ENCODE measurements around the gene BANP.

BANP gene

DNA sequence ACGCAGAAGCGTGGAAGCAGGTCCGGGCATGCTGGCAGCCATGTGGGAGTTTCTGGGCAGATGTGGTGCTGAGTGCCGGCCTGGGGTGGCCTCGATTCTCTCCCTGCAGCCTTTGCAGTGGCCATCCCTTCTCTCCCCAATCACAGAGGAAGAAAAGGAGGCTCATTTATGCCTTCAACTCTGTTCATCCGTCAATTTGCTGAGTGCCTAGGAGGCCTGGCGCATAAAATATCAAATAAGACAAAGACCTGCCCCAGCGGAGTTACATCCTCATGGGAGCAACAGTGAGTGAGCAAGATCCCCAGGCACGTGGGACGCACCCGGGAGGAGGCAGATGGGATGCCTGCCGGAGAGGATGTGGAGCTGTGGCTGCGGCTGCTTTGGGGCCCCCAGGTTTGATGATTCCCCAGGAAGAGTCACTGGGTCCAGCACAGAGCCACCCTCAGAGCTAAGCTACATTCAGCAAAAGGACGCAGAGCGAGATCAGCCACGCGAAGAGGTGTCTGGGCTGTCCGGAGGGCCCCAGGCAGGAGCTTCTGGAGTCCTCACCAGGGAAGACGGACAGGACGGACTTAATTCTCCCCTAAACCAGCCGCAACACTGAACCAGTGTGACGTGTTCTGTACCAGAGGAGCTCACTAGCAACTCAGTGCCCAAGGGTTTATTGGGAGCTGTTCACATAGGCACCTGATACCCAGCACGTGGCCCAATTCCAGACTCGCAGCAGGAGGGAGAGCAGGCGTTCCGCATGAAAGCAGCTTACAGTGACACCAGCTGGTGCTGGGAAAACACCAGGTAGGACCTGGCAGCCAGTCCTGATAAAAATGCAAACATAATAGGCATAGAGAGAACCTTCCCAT lies 26.2 kb upstream of the BANP start:
- H3K27me3 ChIP-seq (ENCODE audit: insufficient read depth, low read length, poor library complexity): no peaks in the 10 kb centered on the region
- no peak overlapping the region for H4K8ac ChIP-seq (ENCODE audit: low read depth, low read length)
- H3K56ac ChIP-seq (ENCODE audit: low read length): no peak overlapping the region
- H3K4me1 ChIP-seq (ENCODE audit: control insufficient read depth, low read depth, low read length): no peaks in the 10 kb centered on the region
- no peaks in the 10 kb centered on the region for H3K36me3 ChIP-seq (ENCODE audit: control insufficient read depth, insufficient read depth, low read length)
- no peak overlapping the region for H3K4ac ChIP-seq (ENCODE audit: low read depth, low read length)
- H3K23ac ChIP-seq (ENCODE audit: low read length): no peak overlapping the region
- no peak overlapping the region for H2BK120ac ChIP-seq (ENCODE audit: low read depth, low read length)
- no CpG with 5 or more reads among the region's 26 CpGs for WGBS (ENCODE audit: extremely low coverage, insufficient coverage, low lambda C conversion rate)
- H2BK5ac ChIP-seq (ENCODE audit: low read length): no peak overlapping the region
- no peaks in the 10 kb centered on the region for H3K79me1 ChIP-seq (ENCODE audit: low read length)
- no peak overlapping the region for H4K5ac ChIP-seq (ENCODE audit: low read length)
- no peak overlapping the region for H3K4me2 ChIP-seq (ENCODE audit: low read length)
- no peak overlapping the region for H3K4me3 ChIP-seq (ENCODE audit: low read length)
- no peak overlapping the region for H2AK5ac ChIP-seq (ENCODE audit: low read length)
- H3K79me2 ChIP-seq (ENCODE audit: control insufficient read depth, insufficient read depth, low read length): no peaks in the 10 kb centered on the region
- H3K18ac ChIP-seq (ENCODE audit: low read length): no peak overlapping the region
- H3K9ac ChIP-seq (ENCODE audit: low read length): no peak overlapping the region
- DNase-seq: no peak
- no peak overlapping the region for H2BK15ac ChIP-seq (replicated peaks; ENCODE audit: low read depth)
- H3K27ac ChIP-seq (ENCODE audit: low read depth, low read length): no peak overlapping the region

DNA sequence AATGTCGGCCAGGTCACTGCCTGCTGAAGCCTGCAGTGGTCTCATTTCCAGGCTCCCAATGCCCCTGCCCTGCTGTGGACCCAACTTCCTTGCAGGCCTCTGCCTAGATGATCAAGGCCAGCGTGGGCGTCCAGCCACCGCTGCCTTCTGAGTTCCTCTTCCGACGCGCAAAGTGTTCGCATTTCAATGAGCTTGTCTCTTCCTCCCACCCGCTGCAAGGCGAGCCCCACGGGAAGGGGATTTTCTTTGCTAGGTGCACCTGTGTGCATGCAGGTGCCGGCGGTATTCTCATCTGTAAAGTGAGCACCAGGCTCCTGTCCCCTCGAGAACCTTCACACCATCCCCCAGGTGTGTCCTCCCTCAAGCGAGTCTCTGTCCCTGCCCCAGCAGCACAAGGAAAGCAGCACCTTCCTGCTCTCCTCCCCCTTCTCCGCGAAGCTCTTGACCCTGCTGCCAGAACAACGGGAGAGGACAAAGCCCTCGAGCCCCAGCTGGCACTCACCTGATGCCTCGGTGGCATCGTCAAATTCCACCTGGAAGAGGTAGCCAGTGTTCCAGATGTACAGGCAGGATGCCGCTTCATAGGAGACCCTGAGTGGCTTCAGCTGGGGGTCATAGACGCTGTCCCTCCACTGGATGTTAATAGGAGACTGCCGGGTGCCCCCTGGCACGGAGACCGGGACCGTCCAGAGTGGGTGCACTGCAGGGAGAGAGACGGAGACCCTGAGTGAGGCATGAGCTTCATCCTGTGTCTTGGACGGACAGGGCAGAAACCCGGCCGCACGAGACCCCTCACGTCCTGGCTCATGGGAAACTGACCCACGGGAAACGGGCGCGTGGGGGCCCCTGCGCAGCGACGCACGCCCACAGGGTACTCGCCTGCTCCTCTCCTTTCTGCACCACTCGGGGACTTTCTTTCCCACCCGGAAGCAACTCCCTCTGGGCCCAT lies 24.7 kb upstream of the BANP start:
- no peak for DNase-seq
- no peak overlapping the region for H4K8ac ChIP-seq (ENCODE audit: low read depth, low read length)
- H3K18ac ChIP-seq (ENCODE audit: low read length): no peak overlapping the region
- no peak overlapping the region for H3K4me3 ChIP-seq (ENCODE audit: low read length)
- WGBS (ENCODE audit: extremely low coverage, insufficient coverage, low lambda C conversion rate): no CpG with 5 or more reads among the region's 44 CpGs
- H3K27ac ChIP-seq (ENCODE audit: low read depth, low read length): no peak overlapping the region
- no peaks in the 10 kb centered on the region for H3K79me1 ChIP-seq (ENCODE audit: low read length)
- no peaks in the 10 kb centered on the region for H3K27me3 ChIP-seq (ENCODE audit: insufficient read depth, low read length, poor library complexity)
- H4K5ac ChIP-seq (ENCODE audit: low read length): no peak overlapping the region
- no peaks in the 10 kb centered on the region for H3K36me3 ChIP-seq (ENCODE audit: control insufficient read depth, insufficient read depth, low read length)
- H3K23ac ChIP-seq (ENCODE audit: low read length): no peak overlapping the region
- no peaks in the 10 kb centered on the region for H3K4me1 ChIP-seq (ENCODE audit: control insufficient read depth, low read depth, low read length)
- H2AK5ac ChIP-seq (ENCODE audit: low read length): no peak overlapping the region
- no peak overlapping the region for H2BK5ac ChIP-seq (ENCODE audit: low read length)
- H2BK120ac ChIP-seq (ENCODE audit: low read depth, low read length): no peak overlapping the region
- H3K79me2 ChIP-seq (ENCODE audit: control insufficient read depth, insufficient read depth, low read length): no peaks in the 10 kb centered on the region
- H3K4me2 ChIP-seq (ENCODE audit: low read length): no peak overlapping the region
- H3K9ac ChIP-seq (ENCODE audit: low read length): no peak overlapping the region
- no peak overlapping the region for H3K56ac ChIP-seq (ENCODE audit: low read length)
- H3K4ac ChIP-seq (ENCODE audit: low read depth, low read length): no peak overlapping the region
- no peak overlapping the region for H2BK15ac ChIP-seq (replicated peaks; ENCODE audit: low read depth)

GRCh38 chr16:87927195-87927562 lies 24.1 kb upstream of the BANP start:
- Histone ChIP-seq H2BK5ac (ENCODE audit: low read length) (no peak overlapping the region), H4K8ac (ENCODE audit: low read depth, low read length) (no peak overlapping the region), H3K4me1 (ENCODE audit: control insufficient read depth, low read depth, low read length) (no peaks in the 10 kb centered on the region), H2BK15ac (replicated peaks; ENCODE audit: low read depth) (no peak overlapping the region), H3K4me3 (ENCODE audit: low read length) (no peak overlapping the region), H3K4me2 (ENCODE audit: low read length) (no peak overlapping the region), H2BK120ac (ENCODE audit: low read depth, low read length) (no peak overlapping the region), H3K27ac (ENCODE audit: low read depth, low read length) (no peak overlapping the region), H3K27me3 (ENCODE audit: insufficient read depth, low read length, poor library complexity) (no peaks in the 10 kb centered on the region), H3K4ac (ENCODE audit: low read depth, low read length) (no peak overlapping the region), H3K9ac (ENCODE audit: low read length) (no peak overlapping the region), H3K56ac (ENCODE audit: low read length) (no peak overlapping the region), H3K79me1 (ENCODE audit: low read length) (no peaks in the 10 kb centered on the region), H4K5ac (ENCODE audit: low read length) (no peak overlapping the region), H2AK5ac (ENCODE audit: low read length) (no peak overlapping the region), H3K23ac (ENCODE audit: low read length) (no peak overlapping the region), H3K79me2 (ENCODE audit: control insufficient read depth, insufficient read depth, low read length) (no peaks in the 10 kb centered on the region), H3K36me3 (ENCODE audit: control insufficient read depth, insufficient read depth, low read length) (no peaks in the 10 kb centered on the region), H3K18ac (ENCODE audit: low read length) (no peak overlapping the region)
- peak; percentile 46 for DNase-seq
- no CpG with 5 or more reads among the region's 4 CpGs for WGBS (ENCODE audit: extremely low coverage, insufficient coverage, low lambda C conversion rate)

DNA sequence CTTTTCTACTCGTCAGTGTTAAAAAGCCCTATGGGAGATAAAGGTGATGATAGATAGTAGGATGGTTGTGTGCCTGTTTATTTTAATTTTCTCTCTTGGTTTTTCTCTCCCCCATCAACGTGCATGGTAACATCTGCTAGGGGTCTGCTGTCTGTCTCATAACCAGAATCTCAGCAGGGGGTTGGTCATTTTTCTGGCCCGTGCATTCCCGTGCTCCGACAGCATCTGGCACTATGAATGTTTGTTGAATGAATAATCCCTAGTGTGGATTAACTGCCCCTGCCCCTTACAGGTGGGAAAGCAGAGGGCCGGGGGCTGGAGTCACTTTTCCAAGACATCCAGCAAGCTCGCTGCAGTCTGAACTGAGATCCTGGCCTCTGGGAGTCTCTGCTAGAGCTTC lies 21.2 kb upstream of the BANP start:
- Histone ChIP-seq H3K36me3 (ENCODE audit: control insufficient read depth, insufficient read depth, low read length) (no peaks in the 10 kb centered on the region), H2BK120ac (ENCODE audit: low read depth, low read length) (no peak overlapping the region), H3K18ac (ENCODE audit: low read length) (no peak overlapping the region), H2BK15ac (replicated peaks; ENCODE audit: low read depth) (no peak overlapping the region), H3K23ac (ENCODE audit: low read length) (no peak overlapping the region), H3K4ac (ENCODE audit: low read depth, low read length) (no peak overlapping the region), H4K8ac (ENCODE audit: low read depth, low read length) (no peak overlapping the region), H3K4me3 (ENCODE audit: low read length) (no peak overlapping the region), H3K9ac (ENCODE audit: low read length) (no peak overlapping the region), H3K27me3 (ENCODE audit: insufficient read depth, low read length, poor library complexity) (no peaks in the 10 kb centered on the region), H2AK5ac (ENCODE audit: low read length) (no peak overlapping the region), H3K56ac (ENCODE audit: low read length) (no peak overlapping the region), H3K4me2 (ENCODE audit: low read length) (no peak overlapping the region), H2BK5ac (ENCODE audit: low read length) (no peak overlapping the region), H3K79me1 (ENCODE audit: low read length) (no peaks in the 10 kb centered on the region), H3K27ac (ENCODE audit: low read depth, low read length) (no peak overlapping the region), H3K79me2 (ENCODE audit: control insufficient read depth, insufficient read depth, low read length) (no peaks in the 10 kb centered on the region), H3K4me1 (ENCODE audit: control insufficient read depth, low read depth, low read length) (no peaks in the 10 kb centered on the region), H4K5ac (ENCODE audit: low read length) (no peak overlapping the region)
- WGBS (ENCODE audit: extremely low coverage, insufficient coverage, low lambda C conversion rate): no CpG with 5 or more reads among the region's 7 CpGs
- no peak for DNase-seq

GRCh38 chr16:87930456-87930855 lies 20.8 kb upstream of the BANP start:
- Histone ChIP-seq H3K4me1 (ENCODE audit: control insufficient read depth, low read depth, low read length) (no peaks in the 10 kb centered on the region), H4K8ac (ENCODE audit: low read depth, low read length) (no peak overlapping the region), H3K4me2 (ENCODE audit: low read length) (no peak overlapping the region), H2BK120ac (ENCODE audit: low read depth, low read length) (no peak overlapping the region), H3K18ac (ENCODE audit: low read length) (no peak overlapping the region), H2BK5ac (ENCODE audit: low read length) (no peak overlapping the region), H3K4ac (ENCODE audit: low read depth, low read length) (no peak overlapping the region), H3K27ac (ENCODE audit: low read depth, low read length) (no peak overlapping the region), H3K56ac (ENCODE audit: low read length) (no peak overlapping the region), H3K9ac (ENCODE audit: low read length) (no peak overlapping the region), H3K4me3 (ENCODE audit: low read length) (no peak overlapping the region), H2AK5ac (ENCODE audit: low read length) (no peak overlapping the region), H3K36me3 (ENCODE audit: control insufficient read depth, insufficient read depth, low read length) (no peaks in the 10 kb centered on the region), H3K27me3 (ENCODE audit: insufficient read depth, low read length, poor library complexity) (no peaks in the 10 kb centered on the region), H3K79me2 (ENCODE audit: control insufficient read depth, insufficient read depth, low read length) (no peaks in the 10 kb centered on the region), H4K5ac (ENCODE audit: low read length) (no peak overlapping the region), H3K23ac (ENCODE audit: low read length) (no peak overlapping the region), H3K79me1 (ENCODE audit: low read length) (no peaks in the 10 kb centered on the region), H2BK15ac (replicated peaks; ENCODE audit: low read depth) (no peak overlapping the region)
- no CpG with 5 or more reads among the region's 11 CpGs for WGBS (ENCODE audit: extremely low coverage, insufficient coverage, low lambda C conversion rate)
- peak; percentile 41 for DNase-seq

All from mesendoderm (in vitro differentiated cells).